HG03354 (cell line): Measurements from ENCODE around the gene ELMOD1.

Experiments used
- ATAC-seq: cut with Tn5 transposase; IDR thresholded peaks from one replicate; pipeline ENCODE4 v1.9.1; 2021; ENCODE audit warnings: mild to moderate bottlenecking; ENCODE audit not compliant: unreplicated experiment, poor library complexity, severe bottlenecking

Gene ELMOD1

DNA sequence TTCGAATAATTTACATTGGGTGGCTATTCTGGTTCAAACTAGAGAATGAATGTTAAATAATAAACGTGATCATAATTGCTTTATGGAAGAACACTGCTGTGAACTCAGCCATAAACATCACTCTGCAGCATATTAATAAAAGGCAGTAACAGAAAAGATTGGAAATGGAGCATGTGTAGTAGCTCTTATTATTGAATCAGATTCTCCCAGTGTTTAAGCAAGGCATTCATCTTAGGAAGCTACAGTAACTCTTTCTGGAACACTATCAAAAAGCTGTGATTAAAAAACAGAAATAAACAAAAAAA, 34.7 kb downstream of the ELMOD1 start:
- no peak for ATAC-seq

DNA sequence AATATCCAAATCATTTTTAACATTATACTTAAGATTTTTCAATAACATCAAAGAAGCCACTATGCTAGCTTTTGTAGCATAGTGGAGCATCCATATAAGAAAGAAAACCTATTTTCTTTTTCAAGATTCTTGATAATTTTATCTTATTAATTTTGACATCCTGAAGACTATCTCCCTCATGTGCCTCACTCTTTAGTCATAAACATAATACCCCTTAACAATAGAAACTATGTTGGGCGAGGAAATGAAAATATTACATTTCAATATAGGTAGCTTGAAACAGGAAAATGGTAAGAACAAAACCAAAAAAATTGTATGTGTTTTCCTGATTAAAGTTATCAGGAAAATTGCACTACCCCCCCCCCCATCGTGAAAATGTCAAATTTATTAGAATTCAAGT, 40.1 kb downstream of the ELMOD1 start:
- ATAC-seq, result no peak

GRCh38 chr11:107631931-107632330, 41.0 kb downstream of the ELMOD1 start:
- ATAC-seq, result no peak

GRCh38 chr11:107646783-107647182, 55.8 kb downstream of the ELMOD1 start:
- no peak for ATAC-seq

DNA sequence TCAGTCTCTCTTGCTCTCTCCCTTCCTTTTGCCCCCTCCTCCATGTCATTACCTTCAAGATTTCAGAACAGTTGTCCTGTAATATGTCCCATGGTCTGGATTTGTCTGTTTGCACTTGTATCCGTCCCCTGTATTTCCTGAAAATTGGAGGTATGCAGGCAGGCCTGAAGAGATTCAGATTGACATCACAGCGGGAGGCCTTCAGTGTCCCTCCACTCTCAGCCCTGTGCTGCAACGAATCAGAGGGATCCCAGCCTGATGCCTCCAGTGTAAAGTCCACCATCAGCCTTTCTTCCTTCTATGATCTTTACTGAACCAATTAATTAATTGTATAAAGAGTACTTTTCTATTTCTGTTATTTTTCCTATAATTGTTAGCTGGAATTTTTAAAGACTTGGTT, 57.3 kb downstream of the ELMOD1 start:
- ATAC-seq, result no peak

DNA sequence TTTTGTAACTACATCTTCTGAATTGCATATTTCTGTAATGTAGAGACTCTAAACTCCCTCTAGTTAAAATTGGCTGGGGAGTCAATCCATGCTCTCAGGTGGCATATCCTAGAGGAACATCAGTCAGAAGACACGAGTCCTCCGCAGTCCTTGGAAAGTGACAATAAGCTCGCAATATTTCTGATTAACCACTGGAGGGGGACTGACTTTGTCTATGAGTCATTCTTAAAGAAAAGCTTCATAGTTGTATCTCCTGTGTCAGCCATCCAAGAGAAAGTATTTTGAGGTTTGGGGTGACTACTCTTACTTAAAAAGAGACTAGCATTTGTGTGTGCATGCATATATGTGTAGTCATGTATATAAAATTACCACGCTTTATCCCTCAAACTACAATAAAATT, 60.7 kb downstream of the ELMOD1 start:
- no peak for ATAC-seq

GRCh38 chr11:107653076-107653475, 62.1 kb downstream of the ELMOD1 start:
- ATAC-seq, result no peak

DNA sequence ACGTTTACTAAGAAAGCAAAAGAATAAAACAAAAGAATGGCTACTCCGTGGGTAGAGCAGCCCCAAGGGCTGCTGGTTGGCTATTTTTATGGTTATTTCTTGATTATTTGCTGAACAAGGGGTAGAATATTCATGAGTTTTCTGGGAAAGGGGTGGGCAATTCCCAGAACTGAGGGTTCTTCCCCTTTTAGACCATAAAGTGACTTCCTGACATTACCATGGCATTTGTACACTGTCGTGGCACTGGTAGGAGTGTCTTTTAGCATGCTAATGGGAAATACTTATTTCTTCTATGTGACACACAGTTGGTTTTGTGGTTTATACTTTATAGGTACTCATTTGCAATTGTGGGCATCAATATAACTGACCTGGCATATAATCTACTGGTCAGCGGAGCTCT, 64.7 kb downstream of the ELMOD1 start:
- ATAC-seq, result no peak

DNA sequence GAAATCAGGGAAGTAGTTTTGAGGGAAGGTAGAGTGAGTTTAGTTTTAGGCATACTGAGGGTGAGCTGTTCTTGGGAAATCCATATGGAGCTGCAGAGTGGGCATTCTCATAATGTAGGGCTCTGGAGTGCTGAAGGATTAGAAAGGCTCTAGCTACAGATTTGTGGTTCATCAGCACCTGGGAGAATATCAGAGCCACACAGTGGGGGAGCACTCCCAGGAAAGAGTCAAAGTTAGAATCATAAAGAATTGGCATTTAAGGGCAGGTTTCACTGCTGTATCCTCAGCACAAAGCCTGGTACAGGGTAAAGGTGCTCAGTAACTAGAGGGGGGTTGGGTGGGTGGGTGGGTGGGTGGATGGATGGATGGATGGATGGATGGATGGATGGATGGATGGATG, 68.4 kb downstream of the ELMOD1 start:
- no peak for ATAC-seq

- ATAC-seq, result no peak
These were observed 69.1 kb downstream of the ELMOD1 start for GRCh38 chr11:107660066-107660465.

DNA sequence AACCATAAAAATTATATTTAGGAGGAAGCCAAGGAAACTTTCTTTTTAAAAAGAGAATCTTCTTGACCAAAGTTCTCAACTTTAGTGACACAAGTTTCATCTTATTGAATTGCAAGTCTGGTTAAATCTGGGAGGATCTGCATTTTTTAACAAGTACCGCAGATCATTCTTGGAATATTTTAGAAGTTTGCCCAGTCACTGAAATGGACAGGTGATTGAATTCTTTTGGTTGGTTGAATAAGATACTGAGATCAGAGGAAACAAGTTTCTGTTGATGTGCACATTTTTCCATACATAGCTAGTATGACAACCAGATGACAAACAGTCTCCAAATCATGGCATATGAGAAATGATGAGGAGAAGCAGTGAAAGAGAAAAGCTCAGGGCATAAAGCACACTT, 70.7 kb downstream of the ELMOD1 start:
- ATAC-seq, result no peak

DNA sequence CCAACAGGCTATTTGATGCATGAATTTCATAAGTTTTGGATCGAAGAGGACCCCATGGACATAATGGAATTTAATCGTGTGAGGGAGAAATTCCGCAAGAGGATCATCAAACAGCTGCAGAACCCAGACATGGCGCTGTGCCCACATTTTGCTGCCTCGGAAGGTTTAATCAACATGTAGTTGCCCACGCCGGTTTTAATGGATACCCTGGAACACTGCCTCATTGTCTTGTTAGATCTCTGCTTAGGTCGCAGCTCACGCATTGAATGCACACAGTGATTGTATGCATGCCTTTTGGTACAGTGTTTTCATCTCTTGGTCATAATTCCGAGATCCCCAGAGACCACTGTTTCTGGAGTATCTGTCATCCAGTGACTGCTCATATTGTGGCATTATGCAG, 74.1 kb downstream of the ELMOD1 start:
- ATAC-seq, result no peak

GRCh38 chr11:107666911-107667613, 76.1 kb downstream of the ELMOD1 start:
- no peak for ATAC-seq

- no peak for ATAC-seq
These were observed 78.3 kb downstream of the ELMOD1 start for GRCh38 chr11:107669191-107669740.

- no peak for ATAC-seq
These were observed 79.1 kb downstream of the ELMOD1 start for GRCh38 chr11:107669893-107670601.

GRCh38 chr11:107675902-107676301, 85.0 kb downstream of the ELMOD1 start:
- no peak for ATAC-seq

DNA sequence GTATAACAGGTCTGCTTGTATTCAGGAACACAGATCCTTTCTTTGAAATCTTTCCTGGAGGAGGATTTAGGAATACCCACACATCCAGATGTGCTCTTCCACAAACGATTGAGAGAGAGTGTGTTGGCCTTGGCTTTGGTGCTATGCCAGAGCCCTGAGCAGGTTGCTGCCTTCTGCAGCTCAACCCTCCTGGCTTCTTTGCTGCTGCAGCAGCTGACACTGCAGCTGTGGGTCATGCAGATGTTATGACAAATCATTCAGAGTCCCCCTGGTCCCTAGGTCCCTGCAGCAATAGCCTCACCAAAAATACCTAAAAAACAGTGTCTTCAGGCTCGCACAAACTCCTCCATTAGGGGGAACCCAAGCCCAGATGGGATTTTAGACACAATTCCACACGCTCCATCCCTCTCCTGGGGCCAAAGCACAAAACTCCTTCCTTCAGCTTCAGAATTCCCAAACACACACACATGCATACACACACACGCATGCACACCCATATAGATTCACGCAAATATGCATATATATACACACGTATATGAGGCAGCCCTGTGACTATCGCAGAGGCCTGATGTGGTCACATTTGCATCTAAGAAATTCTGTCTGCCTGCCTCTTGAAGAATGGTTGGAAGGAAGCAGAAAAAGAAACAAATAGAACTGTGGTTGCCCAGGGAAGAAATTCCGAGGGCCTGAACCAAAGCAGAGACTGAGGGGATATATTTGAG, 85.5 kb downstream of the ELMOD1 start:
- no peak for ATAC-seq

DNA sequence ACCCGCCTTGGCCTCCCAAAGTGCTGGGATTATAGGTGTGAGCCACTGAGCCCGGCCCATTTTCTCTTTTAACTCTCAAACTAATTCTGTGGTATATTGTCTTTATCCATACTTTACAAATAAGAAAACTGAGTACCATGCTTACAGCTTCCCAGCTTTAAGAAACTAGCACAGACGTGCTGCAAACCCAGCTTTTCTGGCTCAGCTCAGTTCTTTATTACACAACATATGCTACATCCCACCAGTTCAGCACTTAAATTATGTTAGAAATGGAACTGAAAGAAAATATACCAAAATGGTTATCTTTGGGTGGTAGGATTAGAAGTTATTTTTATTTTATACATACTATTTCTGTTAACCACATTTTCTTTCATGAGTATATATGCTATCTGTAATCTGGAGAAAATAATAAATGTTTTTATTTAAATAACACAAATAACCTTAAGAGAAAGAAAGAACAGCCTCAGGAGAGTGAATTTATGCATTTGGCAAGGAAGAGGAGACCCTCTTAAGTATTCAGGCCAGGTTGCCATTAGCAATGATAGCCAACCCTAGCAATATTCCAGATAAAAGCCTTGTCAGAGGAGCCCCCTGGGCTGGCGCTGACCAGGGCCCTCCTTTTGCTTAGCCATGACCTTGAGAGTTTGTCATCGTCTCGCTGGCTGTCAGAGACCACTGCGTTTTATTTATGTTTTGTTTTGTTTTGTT, 87.1 kb downstream of the ELMOD1 start:
- ATAC-seq, result no peak

DNA sequence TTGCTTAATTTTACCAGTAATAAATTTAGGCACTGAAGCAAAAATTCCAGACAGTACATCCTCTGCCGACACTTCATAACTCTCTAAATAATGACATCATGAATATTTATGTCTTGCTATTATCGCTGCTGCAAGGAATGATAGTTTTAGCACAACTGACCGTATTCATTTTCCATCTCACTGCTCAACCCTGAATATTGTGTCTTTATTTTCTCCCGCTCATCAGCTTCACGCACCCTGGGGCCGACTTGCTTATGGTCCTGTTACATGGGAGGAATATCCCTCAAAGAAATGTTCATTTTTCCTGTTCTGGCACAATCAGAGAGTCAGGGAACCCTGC, 87.7 kb downstream of the ELMOD1 start:
- ATAC-seq, result no peak

- no peak for ATAC-seq
These were observed 88.5 kb downstream of the ELMOD1 start for GRCh38 chr11:107679255-107680024.
